Muscle of back (tissue), 11 donors: ENCODE results near the gene MAFB. TPM values are rescaled to one million over a fixed set of nuclear protein-coding genes. Genes with fewer than 3 reads are reported as not detected.

ENCODE experiments used
- DNase-seq, 3 donors: peaks; one replicate each; pipeline versions ENCODE4 v3.0.0 to v3.0.0-alpha.2; 2013
- polyA plus RNA-seq, 10 donors: library from polyadenylated mRNA; unstranded; fragments of 120-200 nt; gene quantifications; one replicate each; pipeline ENCODE4 v1.2.1, GENCODE V29; 2013; ENCODE audit not compliant: insufficient read length in 10 of 10

MAFB gene
- polyA plus RNA-seq, 10 donors: 7.4 to 18.3 (median 10.3) TPM

- peak in 1 of 3 donors; percentile 59 for DNase-seq
Measured at GRCh38 chr20:40683221-40683893, 5.7 kb downstream of the MAFB start.

GRCh38 chr20:40682104-40682981, 6.7 kb downstream of the MAFB start:
- DNase-seq: peak in 1 of 3 donors; percentile 26

GRCh38 chr20:40681684-40682083, 7.4 kb downstream of the MAFB start:
- DNase-seq: no peak

- DNase-seq: no peak
Measured at GRCh38 chr20:40681165-40681564, 7.9 kb downstream of the MAFB start.

GRCh38 chr20:40680161-40680959, 8.7 kb downstream of the MAFB start:
- DNase-seq: no peak

DNA sequence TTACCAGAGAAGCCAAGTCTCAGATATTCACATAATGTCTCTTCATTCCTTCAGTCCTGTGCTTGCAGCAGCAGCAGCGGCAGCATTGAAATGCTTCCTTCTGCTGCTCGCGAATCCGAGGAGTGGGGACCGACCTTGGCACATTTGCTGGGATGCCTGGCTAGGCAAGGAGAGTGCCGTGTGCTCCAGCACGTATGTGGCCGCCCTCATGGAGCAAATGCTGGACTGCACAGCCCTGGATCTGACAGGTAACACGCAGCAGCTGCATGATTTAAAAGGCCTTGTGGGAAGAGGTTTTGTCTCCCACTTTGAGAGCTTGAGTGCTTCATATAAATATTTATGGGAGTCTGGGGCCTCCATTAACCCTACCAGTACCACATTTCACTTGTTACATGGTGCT, 9.9 kb downstream of the MAFB start:
- DNase-seq: no peak

GRCh38 chr20:40678286-40678875, 10.7 kb downstream of the MAFB start:
- DNase-seq: no peak

- DNase-seq: no peak
Measured at GRCh38 chr20:40677343-40677924, 11.6 kb downstream of the MAFB start.

- peak in 1 of 3 donors; percentile 24 for DNase-seq
Measured at GRCh38 chr20:40676491-40677269, 12.4 kb downstream of the MAFB start.

GRCh38 chr20:40675599-40676221, 13.3 kb downstream of the MAFB start:
- DNase-seq: no peak

GRCh38 chr20:40673442-40673841, 15.6 kb downstream of the MAFB start:
- DNase-seq: no peak

DNA sequence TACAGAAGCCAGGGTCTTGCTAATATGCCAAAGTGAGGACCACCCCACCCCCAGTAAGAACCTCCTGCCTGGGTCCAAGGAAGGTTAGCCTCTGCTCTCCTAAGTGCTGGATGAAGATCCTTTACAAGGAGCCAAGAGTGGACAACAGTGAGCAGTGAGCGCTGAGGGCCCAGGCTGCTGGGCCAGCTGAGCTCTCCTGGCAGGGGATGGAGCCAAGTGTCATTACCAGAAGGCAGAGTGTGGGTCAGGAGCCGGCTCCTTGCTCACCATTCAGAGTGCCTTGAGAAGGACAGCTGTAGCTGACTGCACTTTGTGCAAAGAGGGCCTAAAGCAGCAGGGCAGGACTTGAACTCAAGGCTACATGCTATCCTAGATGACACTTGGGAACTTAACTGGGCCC, 16.9 kb downstream of the MAFB start:
- DNase-seq: no peak

DNA sequence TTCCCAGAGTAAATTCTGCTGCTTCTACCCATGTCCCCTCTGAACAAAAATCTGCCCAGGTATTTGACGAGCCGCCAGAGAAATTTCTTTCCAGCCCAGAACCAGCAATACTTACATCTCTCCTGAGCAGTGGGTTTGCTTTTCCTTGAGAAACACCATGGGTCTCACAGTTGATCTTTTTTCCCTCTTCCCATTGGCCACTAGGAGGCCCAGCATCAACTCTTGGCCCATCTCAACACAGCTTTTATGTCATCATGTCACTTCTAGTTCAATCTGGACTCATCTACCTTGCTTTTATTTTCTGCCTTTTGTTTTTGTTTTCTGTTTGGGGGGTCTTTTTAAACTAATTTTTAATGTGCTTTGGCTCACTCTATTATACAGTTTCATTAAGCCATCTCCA, 18.8 kb downstream of the MAFB start:
- no peak for DNase-seq

- no peak for DNase-seq
Measured at GRCh38 chr20:40669692-40670091, 19.3 kb downstream of the MAFB start.

- no peak for DNase-seq
Measured at GRCh38 chr20:40668449-40669228, 20.4 kb downstream of the MAFB start.

DNA sequence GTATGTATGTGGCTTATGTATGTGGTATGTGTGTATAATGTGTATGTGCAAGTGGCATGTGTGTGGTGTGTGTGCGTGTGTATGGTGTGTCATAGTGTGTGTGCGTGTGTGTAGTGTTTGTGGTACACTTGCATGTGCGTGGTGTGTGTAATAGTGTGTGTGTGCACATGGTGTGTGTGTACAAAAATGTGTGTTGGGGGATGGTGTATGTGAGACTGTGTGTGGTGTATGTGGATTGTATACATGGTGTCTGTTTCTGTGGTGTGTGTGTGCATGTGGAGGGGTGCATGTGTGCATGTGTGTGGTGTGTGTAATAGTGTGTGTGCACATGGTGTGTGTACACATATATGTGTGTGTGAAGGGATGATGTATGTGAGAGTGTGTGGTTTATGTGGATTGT, 21.5 kb downstream of the MAFB start:
- DNase-seq: no peak

- no peak for DNase-seq
Measured at GRCh38 chr20:40666336-40666735, 22.7 kb downstream of the MAFB start.

- DNase-seq: no peak
Measured at GRCh38 chr20:40664891-40665290, 24.1 kb downstream of the MAFB start.
